CD4-positive, alpha-beta T cell treated with Interferon alpha-2 for 1 hour (primary cell): ENCODE results near the gene KPNB1.

Experiments used
- DNase-seq, 2 donors: peaks; one replicate each; pipeline ENCODE4 v3.0.0-alpha.2; 2020 to 2022

Gene KPNB1

DNA sequence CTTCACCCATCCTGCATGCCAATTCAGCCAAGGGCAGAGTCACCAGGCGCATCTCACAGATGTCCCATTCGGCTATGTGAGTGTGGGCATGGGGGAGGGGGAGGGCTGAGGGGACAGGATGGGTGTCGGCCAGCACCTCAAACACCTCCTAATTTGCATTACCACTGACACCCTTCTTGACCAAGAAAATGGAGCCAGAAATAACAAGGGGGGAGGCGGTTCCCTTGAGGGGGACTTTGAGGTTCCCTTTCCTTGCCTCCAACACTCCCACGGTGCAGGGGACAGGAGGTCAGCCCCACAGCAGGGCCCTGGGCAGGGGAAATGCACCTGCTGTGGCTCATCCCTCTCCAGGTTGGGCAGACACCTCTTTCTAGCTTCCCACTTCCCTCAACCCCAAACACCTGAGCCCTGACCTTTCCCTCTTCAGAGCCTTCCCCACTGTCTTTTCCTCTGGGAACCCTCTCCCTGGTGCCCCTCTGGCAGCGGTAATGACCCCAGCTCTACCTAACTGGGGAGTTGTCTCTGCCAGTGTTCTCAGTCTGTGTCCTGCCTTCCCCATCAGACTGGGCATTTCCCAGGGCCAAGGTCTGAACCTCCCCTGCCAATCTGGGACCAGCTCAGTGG is 65.2 kb downstream of the KPNB1 start:
- DNase-seq: peak; percentile 40 to 56

DNA sequence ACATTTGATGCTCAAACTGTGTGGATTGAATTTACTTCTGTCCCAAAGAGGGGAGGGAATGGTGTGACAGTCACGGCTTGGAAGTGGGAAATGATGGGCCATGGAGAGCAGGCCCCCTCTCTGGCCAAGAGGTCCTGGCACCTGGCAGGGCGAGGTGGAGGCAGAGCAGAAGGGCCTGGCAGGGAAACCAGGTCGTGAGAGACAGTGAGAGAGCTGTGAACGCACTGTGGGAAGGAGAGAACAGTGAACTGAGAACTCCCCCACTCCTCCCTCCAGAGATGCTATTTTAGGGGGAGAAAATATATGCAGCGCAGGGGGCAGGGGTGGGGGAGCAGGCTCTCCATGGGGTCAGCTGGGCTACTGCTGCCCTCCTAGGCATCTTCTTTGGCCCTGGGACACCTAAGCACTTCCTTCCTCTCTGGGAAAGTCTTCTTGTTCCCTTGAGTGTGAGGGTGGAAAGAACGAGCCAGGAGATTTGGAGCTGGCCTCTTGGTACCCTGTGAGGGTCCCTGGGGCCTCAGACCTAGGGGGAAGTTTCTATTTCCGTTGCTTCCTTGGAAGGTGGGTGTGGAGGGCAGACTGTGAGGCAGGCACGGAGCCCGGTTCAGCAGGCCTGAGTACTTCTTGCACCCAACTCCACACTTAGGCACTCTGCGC is 66.1 kb downstream of the KPNB1 start:
- no peak for DNase-seq

DNA sequence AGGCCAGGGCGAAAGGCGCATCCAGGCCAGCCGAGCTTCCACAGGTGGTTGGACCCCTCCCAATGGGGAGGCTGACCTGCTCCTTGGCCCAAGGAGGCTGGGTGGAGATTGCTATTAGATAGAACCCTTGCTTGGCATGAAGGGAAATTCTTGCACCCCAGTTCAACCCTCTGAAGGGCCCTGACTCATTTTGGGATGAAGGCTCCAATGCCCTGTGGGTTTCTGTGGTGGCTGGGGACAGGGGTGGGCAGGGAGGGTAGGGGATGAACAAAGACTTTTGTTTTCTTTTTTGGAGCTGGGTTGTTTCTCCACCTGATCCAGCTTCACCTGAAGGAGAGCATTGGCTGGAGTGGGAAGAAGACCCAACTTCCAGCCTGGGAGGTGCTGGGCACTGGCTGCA is 66.7 kb downstream of the KPNB1 start:
- DNase-seq: no peak

DNA sequence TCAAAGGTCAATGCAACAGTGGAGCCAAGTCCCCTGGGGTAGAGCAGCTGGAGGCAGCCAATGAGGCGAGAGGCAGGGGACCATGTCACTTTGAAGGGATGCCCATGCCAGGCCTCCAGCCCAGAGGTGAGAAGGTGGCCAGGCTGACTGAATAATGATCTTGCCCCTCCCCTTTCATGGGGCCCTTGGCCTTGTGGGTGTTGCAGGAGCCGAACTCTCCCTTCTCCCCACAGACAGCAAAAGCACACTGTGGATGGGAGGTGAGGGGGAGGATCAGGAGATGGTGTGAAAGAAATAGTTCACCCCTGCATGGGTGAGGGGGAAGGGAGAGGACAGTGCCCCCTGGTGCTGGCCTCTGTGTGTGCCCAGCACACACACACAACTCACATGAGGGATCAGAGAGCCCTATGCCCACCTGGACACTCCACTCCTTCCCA is 67.6 kb downstream of the KPNB1 start:
- peak; percentile 36 to 54 for DNase-seq

DNA sequence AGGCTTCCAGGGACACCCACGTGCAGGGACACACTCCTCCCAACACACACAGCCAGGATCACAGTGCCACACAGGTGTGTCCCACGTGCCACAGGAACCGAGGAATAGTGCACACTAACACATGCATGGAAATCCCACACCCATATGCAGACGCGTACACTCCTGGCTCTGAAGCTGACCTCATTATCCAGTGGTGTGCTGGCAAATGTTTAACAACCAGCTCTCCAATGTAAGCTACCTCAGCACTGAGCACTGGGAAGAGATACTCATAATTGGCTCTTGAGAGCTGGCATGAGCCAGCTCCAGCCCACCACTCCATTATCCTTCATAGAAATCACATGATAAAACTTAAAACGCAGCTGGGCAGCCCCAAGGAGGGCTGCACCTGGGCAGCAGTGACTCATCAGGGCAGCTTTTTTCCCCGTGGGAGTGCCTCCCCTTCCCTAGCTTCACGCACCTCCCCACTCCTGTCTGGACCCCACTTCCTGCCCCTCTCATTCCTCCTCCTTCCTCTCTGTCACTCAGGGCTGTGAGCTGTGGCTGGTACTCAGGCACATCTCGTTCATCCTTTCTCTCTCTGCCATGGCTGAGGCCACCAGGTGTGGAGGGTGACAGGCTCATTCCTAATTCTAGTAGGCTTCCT is 68.4 kb downstream of the KPNB1 start:
- no peak for DNase-seq

DNA sequence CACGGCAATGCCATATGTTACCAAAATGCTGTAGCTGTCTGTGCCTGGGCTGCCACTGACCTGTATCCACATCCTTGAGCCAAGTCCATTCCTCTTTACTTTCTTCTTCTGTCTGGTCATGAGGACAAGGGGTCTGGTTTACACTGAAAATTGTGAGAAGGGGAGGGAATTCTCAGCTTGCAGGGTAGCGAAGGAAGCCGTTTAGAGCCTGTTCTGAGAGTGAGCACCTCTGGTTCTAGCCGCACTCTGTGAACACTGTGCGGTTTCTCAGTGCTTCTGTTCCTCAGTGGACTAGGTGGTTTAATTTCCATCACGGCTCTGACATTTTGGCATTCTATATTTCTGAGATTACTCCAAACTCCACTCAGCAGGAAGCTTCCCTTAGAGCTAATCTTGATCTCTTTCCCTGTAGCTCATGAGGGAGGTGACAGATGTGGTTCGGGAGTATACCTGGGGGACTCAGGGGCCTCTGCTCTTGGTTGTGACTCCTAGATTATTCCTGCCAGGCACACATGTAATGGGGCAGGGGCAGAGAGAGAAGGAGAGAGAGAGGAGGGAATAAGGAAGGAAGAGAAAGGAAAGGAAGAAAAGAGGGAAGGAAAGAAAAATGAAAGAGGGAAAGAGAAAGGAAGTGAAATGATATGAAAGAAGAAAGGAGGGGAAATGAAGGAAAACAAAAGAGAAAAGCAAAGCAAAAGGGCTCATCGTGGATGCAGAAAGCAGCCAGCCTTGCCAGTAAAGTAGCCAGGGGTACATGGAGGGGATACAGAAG is 69.1 kb downstream of the KPNB1 start:
- DNase-seq: no peak

DNA sequence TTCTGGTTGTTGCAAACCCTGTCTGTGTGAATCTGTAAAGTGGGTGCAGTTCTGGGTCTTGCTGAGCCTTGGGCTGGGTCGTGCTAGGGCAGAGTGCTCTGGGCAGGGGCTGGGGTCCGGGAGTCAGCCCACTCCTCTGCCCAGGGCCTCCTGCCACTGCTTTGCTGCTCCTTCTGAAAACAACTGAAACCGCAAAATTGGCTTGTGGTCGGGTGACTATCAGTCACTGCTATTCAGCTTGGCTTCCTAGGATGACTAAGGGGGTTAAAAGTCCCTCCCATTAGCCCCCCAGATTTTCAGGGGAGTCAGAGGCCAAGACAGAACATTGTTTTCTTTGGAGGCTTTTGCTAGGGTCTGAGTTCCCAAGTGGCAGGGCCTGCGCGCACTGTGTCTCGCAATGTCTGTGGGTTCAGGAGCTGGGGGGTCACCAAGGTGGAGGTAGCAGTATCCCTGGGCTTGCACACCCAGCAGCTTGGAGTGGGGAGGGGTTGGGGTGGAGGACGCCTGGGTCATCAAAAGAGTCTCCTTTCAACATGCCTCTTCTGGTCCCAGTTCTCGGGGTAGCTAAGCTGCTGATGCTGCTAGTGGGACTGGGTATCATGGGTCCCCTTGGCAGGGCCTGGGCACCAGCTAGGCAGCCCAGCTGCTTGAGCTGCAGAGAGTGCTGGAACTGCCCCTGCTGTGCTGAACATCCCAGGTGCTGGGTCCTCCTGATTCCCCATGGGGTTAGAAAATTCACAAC is 69.9 kb downstream of the KPNB1 start:
- peak; percentile 22 to 57 for DNase-seq

DNA sequence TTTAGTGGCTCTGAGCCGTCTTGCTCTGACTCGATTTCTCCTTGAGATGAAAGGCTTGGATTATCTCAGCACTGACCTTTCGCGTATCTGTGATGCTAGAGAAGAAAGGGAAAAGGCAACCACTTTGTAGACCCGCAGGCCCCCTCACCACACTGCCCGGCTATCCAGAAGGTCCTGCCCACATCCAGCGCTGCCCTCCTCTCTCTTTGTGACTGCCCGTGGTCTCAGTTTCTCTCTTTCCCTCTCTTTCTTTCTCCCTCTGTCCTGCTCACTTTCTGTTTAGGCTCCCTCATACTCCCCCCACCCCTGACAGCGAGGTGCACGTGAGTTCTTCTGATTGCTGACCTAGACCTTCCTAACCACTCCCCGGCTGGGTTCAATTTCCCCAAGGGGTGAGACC is 70.5 kb downstream of the KPNB1 start:
- DNase-seq: no peak

DNA sequence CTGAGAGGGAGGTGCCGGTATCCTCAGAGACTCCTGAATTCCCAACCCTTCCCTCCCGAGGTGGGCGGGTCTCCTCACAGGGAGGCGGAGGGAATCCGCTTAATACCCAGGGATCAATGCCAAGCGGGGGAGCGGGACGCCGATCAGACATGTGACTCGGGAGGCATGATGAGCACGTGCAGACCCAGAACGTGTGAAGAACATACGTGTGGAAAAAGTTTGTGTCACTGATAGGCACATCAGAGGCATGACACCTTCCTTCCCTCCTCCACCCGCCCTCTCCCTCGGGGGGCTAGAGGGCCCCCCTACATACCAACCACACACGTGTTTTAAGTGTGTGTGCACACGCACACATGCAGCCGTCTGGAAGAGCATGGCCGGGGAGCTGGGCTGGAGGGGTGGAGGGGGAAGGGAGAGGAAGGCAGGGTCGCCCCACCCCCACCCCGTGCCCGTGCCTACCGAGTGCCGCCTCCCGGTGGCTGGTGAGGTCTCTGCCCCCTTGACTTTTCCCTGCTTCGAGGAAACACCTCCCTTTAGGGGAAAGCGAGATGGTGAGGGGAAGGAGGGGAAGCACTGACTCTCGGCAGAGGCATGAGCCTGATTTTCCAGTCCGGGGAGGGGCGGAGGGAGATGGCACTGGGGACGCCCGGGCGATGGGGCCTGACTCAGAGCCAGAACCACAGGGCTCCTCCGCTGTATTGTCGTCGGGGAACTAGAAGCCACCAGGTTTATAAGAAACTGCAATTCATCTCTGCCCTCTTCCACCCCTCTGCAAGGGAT is 71.2 kb downstream of the KPNB1 start:
- peak; percentile 86 to 91 for DNase-seq

DNA sequence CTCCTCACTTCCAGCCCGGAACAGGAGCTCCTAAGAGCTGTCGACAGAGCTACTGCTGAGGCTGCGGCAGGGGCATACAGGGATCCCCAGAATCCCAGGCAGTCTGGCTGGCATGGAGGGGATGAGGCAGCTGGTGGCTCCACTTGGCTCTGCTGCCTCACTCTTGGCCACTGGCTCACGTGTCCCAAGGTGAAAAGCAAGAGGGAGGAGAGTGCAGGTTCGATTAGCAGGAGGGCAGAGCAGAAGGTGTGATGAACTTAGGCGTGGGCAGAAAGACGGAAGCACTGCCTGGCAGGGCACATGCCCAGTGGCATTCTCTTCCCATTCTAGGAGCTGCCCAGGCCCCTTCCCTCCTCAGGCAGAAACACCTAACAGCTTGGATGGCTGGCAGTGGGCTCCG is 72.0 kb downstream of the KPNB1 start:
- no peak for DNase-seq

DNA sequence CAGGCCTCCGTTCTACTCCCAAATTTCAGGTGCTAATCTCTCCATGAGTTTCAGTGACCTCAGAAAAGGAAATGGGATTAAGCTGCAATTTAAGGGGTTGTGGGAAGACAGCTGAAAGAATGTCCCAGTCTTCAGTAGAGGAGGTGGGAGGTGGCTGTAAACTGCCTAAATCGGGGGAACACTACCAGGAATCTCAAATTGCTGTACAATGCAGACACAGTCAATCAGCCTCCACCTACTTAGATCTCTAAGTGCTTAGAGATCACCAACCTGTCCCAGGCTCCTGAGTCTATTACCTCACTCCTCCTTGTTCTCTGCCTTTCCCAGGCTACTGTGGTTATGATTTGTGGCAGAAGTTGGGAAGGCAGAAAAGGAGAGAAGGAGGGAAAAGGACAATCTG is 75.0 kb downstream of the KPNB1 start:
- no peak for DNase-seq

DNA sequence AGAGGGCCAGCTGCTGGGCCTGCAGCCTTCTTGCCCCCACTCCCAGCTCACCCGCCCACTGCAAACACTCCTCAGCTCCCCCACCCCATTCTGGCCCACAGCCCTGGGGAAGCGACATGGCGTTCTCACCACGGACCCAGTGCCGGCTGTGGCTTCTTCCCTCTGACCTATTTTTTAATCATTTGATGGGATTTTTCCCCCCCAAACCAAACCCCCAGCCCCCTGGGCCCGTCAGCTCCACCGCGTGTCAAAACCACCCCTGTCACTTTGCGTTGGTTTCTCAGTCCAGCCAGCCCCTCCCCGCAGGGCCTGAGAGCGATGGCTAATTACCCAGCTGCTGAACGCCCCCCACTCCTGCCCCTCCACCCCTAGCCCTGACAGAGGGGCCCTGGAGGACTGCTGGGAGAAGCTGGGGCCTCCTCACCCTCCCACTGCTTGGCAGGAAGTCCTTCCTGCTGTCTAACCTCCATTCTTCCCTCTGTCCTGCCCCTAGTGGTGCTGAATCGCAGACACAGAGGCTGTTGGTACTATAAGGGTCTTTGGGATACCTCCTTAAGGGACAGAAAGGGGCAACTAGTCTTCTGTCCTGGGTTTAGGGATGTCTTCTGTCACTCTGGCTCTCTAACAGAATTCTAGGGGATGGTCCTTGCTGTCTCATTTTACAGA is 75.9 kb downstream of the KPNB1 start:
- DNase-seq: no peak

DNA sequence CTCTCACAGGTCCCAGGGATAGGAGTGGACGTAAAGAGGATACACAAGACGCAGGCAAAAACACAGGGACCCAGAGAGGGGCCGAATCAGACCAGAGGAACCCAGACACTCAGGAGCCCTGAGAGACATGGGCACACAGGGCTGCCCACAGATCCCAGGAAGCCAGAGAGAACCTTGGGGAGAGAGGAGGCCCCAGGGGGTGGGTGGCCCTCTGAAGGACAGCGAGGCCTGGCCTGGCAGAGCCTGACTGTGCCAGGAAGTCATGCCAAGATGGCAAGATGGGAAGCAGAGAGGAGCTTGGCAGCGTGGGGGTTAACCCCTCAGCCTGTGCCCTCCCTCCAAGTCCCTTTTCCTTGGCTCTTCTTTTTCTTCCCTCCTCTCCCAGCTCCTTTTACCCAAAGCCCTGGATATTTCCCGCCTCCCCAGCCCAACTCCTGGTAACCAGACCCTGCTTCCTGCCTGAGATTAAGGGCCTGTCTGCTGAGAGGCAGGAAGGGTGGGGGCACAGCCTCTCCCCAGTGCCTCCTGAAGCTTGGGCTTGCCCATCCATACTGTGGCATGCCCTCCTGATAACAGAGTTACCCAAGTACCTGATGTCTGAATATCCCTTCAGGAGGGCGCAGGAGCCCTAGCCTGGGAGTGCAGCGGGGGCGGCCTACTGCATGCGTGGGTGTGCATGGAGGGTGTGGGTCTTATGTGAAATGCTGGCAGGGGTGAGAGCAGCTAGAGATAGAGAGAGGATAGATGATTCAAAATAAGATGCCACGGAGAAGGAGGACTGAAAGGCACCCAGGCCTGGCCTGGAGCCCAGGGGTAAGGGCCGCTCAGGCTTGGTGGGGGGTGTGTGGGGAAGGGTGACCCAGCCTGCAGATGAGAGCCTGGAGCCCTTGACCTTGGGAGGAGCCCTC is 77.3 kb downstream of the KPNB1 start:
- DNase-seq: no peak

DNA sequence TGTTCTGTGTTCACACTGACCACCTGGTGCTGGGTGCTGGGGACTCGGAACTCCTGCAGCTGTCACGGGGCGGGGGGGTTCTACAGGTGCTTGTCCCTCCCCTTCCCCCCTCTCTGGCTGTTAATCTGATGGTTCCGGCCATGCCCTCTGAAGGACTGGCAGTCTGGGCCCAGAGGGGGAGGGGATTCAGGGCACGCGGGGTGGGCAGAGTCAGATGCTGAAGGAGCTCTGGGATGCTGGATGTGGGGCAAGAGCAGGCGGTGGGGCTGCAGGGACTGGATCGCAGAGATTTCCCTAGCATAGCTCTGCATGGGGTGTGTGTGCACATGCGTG is 78.0 kb downstream of the KPNB1 start:
- DNase-seq: no peak

DNA sequence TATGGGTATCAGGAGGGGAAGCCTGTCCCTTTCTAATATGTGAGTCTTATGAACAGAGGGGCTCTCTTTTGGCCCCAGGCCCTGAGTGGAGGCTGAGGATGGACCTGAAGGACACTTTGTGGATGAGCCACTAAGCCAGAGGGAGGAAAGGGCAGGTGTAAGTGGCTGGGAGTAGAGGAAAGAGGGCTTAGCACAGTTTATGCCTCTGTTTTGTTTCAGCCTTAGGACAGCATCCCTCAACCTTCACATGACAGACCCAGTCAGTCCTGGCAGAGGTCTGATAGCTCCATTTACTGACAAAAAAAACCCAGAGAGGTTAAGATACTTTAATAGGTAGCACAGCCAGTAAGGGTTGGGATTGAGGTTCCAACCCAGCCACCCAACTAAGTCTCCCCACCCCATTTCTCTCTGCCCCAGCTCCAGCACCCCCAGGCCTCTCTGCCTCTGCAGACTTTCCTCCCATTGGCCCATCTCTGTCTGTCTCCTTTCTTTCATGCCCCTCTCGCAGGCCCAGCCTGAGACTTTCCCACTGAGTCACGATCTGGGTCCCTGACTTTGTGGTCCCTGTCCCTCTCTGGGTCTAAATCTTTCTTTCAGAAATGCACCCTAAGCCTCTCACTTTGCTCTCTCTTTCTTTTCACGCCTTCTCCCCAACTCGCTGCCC is 78.6 kb downstream of the KPNB1 start:
- DNase-seq: no peak

DNA sequence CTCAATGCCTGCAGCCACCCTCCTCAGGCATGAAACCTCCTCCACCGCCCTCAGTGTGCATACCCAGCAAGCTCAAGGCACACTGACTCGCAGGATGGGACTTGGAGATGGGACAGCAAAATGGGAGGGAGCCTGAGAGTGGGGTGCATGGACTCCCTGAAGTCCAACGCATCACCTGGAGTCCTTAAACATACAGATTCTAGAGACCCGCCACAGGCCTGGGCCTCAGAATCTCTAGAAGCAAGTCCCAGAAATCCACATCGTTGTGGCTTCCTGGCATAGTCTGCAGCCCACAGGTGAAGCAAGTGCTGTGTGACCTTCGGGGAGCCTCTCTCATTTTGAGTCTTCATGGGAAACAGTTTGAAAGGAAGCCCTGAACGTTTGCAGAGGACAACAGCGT is 79.8 kb downstream of the KPNB1 start:
- DNase-seq: no peak

DNA sequence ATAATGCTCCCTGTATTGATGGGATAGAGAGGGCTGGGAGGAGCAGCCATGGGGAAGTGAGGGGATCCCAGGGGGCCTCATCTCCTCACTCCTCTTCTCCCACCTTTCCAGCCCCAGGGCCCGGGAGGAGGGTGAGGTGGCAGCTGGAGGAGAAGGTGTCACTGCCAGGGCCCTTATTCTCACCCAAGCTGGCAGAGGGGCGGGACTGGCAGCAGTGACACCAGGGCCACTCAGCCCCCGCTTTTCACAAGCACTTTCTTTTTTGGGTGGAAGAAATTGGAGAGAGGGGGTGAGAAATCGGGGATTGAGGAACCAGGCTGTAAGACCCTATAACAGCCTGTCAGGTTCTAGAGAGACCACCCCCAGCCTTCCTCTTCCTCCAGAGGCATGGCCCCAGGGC is 81.0 kb downstream of the KPNB1 start:
- no peak for DNase-seq

DNA sequence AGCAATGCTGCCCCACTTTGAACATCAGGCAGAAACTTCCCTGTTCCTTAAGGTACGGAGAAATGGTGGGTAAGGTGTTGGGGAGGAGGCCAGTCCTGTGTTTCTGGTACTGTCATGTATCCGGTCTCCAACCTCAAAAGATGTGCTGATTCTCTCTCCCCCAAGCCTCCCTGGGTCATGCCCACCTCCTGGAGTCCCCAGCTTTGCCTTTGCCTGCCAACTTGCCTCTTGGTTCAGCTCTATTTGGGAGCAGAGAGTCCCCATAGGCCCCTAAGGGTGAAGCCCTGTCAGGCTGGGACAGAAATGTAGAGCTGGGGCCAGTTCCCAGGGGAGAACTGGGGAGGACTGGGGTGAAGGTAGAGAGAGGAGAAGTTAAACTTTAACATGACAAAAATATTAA is 81.7 kb downstream of the KPNB1 start:
- DNase-seq: no peak

DNA sequence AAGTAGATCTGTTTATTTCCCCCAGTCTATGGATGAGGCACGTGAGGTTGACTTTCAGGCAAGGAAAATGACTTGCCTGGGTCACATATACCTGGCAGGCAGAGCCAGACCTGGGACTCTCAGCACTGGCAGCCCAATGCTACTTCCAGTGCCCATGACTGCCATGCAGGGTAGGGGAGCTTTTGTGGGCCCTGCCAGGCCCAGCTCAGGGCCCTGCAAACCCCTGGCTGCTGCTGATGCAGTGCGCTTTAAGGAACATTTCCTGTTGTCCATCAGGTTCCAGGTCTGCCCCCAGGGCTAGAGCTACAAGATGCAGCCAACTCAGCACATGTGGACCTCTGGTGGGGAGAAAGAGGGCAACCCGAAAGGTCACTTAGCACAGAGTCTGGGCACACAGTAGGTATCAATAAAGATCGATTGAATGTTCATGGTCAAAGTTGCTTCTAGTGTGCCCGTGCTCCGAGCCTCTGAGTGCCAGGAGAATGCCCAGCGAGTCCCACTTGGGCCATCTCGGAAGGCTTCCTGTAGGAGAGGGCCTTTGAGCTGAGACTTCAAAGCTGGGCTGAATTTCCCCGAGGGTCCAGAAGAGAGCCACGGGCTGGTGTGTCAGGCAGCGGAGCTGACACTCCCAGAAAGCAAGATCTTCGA is 82.8 kb downstream of the KPNB1 start:
- DNase-seq: no peak
